PC-9 (cell line): ENCODE measurements around the gene TMEM135. TPM values are rescaled to one million over a fixed set of nuclear protein-coding genes. Genes with fewer than 3 reads are reported as not detected.

Experiments
- BruUV-seq: library from RNA; stranded (reverse); fragments of 400-500 nt; replicated peaks from 2 replicates; lab custom pipeline; 2021; lab: Mats Ljungman, UMichigan
- CTCF ChIA-PET: fragments of 300-600 bp; sonication (Branson Sonifier 250); formaldehyde crosslinking; loops from one replicate; lab custom pipeline; 2022; ENCODE audit warnings: antibody characterized with exemption; lab: Charles Lee
- POLR2A ChIA-PET: fragments of 300-600 bp; sonication (Branson Sonifier 250); formaldehyde crosslinking; loops from one replicate; lab custom pipeline; 2022; ENCODE audit warnings: antibody characterized with exemption; ENCODE audit not compliant: unreplicated experiment; lab: Charles Lee
- DNase-seq, 2 experiments: peaks; one replicate each; pipeline versions ENCODE4 v3.0.0 to v3.0.0-alpha.2; 2015 to 2022; ENCODE audit warnings: mixed read lengths in 1 of 2
- H2AFZ ChIP-seq: fragments of 200-600 bp; sonication (generic); 2 replicates; pipeline ENCODE4 v1.8.1; 2017; ENCODE audit warnings: antibody characterized with exemption
- H3F3A ChIP-seq: fragments of 200-600 bp; sonication (generic); 2 replicates; pipeline ENCODE4 v1.8.1; 2017; ENCODE audit warnings: antibody characterized with exemption, mild to moderate bottlenecking, low read depth; ENCODE audit not compliant: insufficient read depth
- H3K27ac ChIP-seq: fragments of 200-600 bp; sonication (generic); 2 replicates; pipeline ENCODE4 v1.6.1; 2016; ENCODE audit warnings: mixed run types
- H3K27me3 ChIP-seq: fragments of 200-600 bp; sonication (generic); 2 replicates; pipeline ENCODE4 v1.6.1; 2016; ENCODE audit warnings: low read depth, mixed run types; ENCODE audit not compliant: insufficient read depth
- H3K36me3 ChIP-seq: fragments of 200-600 bp; sonication (generic); 2 replicates; pipeline ENCODE4 v1.6.1; 2016; ENCODE audit warnings: low read depth, mixed run types
- H3K4me1 ChIP-seq: fragments of 200-600 bp; sonication (generic); replicated peaks from 2 replicates; pipeline ENCODE4 v1.6.1; 2016; ENCODE audit warnings: mixed run types; ENCODE audit not compliant: insufficient read depth
- H3K4me2 ChIP-seq: fragments of 200-600 bp; sonication (generic); 2 replicates; pipeline ENCODE4 v1.6.1; 2017; ENCODE audit warnings: mixed run types
- H3K4me3 ChIP-seq: fragments of 200-600 bp; sonication (generic); 2 replicates; pipeline ENCODE4 v1.6.1; 2016; ENCODE audit warnings: mixed run types
- H3K79me2 ChIP-seq: fragments of 200-600 bp; sonication (generic); 2 replicates; pipeline ENCODE4 v1.6.1; 2017; ENCODE audit warnings: low read depth, mixed run types
- H3K9me2 ChIP-seq: fragments of 200-600 bp; sonication (generic); 2 replicates; pipeline ENCODE4 v1.8.1; 2017; ENCODE audit warnings: mild to moderate bottlenecking; ENCODE audit not compliant: insufficient read depth
- H3K9me3 ChIP-seq: fragments of 200-600 bp; sonication (generic); 2 replicates; pipeline ENCODE4 v1.8.1; 2016; ENCODE audit warnings: low read depth; ENCODE audit not compliant: insufficient read depth
- H4K20me1 ChIP-seq: fragments of 200-600 bp; sonication (generic); 2 replicates; pipeline ENCODE4 v1.8.1; 2017; ENCODE audit not compliant: insufficient read depth
- EZH2 ChIP-seq: fragments of 200-600 bp; sonication (generic); IDR thresholded peaks from 2 replicates; pipeline ENCODE4 v1.8.0; 2017; ENCODE audit warnings: antibody characterized with exemption, low read depth
- intact Hi-C: fragments of 100-400 bp; cut with micrococcal nuclease; formaldehyde crosslinking; loops from one replicate; pipeline ENCODE4 v1.10.0; 2022; ENCODE audit not compliant: unreplicated experiment
- total RNA-seq: library from RNA; stranded (reverse); gene quantifications from 2 replicates; pipeline ENCODE4 v1.2.3, GENCODE V29; 2021
- TF ChIP-seq, protein P1 (sequence below): fragments of 200-600 bp; sonication (generic); conservative IDR thresholded peaks from 2 replicates; pipeline ENCODE4 v1.6.1; 2017; ENCODE audit warnings: mixed run types, antibody characterized with exemption, mild to moderate bottlenecking, moderate library complexity

TMEM135 gene
- total RNA-seq, 1 experiment from 2014 or later, result 42.0 TPM

DNA sequence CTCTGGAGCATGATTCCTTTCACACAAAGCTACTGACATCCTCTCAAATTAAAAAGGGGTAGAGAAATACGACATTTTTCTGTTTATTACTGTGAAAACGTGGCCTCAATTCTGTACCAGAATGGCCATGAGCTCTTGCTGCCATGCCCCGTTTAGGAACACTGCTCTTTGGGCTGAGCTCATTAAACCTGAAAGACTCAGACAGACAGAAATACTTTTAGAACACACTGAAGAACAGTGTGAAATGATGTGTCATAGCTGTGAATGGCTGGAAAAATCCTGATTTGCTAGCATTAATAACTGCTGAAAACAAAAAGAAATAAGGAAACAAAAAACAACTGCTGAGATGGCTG lies 32.2 kb upstream of the TMEM135 start:
- Histone ChIP-seq H3K79me2 (no peaks in the 10 kb centered on the region), H3K36me3 (no peaks in the 10 kb centered on the region), H3F3A (peaks cover 13% of the 10 kb centered on the region; the same call in 1 of the 2 replicates), H3K9me2 (no peaks in the 10 kb centered on the region), H3K4me2 (peak overlapping the region; percentile 4; the same call in 1 of the 2 replicates), H3K27me3 (no peaks in the 10 kb centered on the region), H3K4me1 (peaks cover 20% of the 10 kb centered on the region), H2AFZ (no peak overlapping the region), H3K4me3 (no peak overlapping the region), H3K27ac (peak overlapping the region; percentile 35), H3K9me3 (no peaks in the 10 kb centered on the region), H4K20me1 (no peaks in the 10 kb centered on the region)
- DNase-seq, result no peak
- CTCF ChIA-PET, result no interaction called here
- intact Hi-C loops, result no loop called here
- POLR2A ChIA-PET, result interaction anchor here (0.6 to 0.7 kb wide), 2 partner anchors 29 to 1687 kb away, joined by 3 to 4 read pairs; no protein-coding TSS in a partner anchor
- TF ChIP-seq, protein P1, sequence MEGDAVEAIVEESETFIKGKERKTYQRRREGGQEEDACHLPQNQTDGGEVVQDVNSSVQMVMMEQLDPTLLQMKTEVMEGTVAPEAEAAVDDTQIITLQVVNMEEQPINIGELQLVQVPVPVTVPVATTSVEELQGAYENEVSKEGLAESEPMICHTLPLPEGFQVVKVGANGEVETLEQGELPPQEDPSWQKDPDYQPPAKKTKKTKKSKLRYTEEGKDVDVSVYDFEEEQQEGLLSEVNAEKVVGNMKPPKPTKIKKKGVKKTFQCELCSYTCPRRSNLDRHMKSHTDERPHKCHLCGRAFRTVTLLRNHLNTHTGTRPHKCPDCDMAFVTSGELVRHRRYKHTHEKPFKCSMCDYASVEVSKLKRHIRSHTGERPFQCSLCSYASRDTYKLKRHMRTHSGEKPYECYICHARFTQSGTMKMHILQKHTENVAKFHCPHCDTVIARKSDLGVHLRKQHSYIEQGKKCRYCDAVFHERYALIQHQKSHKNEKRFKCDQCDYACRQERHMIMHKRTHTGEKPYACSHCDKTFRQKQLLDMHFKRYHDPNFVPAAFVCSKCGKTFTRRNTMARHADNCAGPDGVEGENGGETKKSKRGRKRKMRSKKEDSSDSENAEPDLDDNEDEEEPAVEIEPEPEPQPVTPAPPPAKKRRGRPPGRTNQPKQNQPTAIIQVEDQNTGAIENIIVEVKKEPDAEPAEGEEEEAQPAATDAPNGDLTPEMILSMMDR, result no peak
- TF ChIP-seq EZH2, result no peak
- BruUV-seq, result no TSS peak

DNA sequence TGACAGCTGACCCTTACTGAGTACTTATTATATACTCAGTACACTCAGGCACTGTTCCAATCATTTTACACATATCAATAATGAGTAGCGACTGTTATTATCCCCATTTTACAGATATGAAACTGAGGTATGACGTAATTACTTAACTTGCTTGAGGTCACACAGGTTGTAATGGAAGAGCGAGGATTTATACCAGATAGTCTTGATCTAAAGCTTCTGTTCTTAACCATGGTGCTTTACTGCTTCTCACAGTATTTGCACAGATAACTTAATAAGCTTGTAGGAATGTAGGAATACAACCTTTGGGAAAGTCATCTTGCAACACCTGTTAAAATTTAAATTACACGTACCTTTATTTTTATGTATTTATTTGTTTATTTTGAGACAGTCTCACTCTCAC lies 31.7 kb upstream of the TMEM135 start:
- Histone ChIP-seq H3K79me2 (no peaks in the 10 kb centered on the region), H3K27ac (0 out of 2 replicates have a peak overlapping the region, but pooled peaks have one; percentile 35), H3K4me3 (no peak overlapping the region), H2AFZ (no peak overlapping the region), H3K9me3 (no peaks in the 10 kb centered on the region), H3K9me2 (no peaks in the 10 kb centered on the region), H4K20me1 (no peaks in the 10 kb centered on the region), H3K36me3 (no peaks in the 10 kb centered on the region), H3F3A (peaks cover 12% of the 10 kb centered on the region; the same call in 1 of the 2 replicates), H3K27me3 (no peaks in the 10 kb centered on the region), H3K4me2 (peak overlapping the region; percentile 4; the same call in 1 of the 2 replicates), H3K4me1 (peaks cover 16% of the 10 kb centered on the region)
- no TSS peak for BruUV-seq
- POLR2A ChIA-PET, result interaction anchor here (0.6 kb wide), 1 partner anchor 1688 kb away, joined by 3 read pairs; no protein-coding TSS in a partner anchor
- TF ChIP-seq EZH2, result no peak
- TF ChIP-seq, protein P1, result no peak
- DNase-seq, result peak in 1 of 2 experiments; percentile 89
- CTCF ChIA-PET, result no interaction called here
- intact Hi-C loops, result no loop called here

DNA sequence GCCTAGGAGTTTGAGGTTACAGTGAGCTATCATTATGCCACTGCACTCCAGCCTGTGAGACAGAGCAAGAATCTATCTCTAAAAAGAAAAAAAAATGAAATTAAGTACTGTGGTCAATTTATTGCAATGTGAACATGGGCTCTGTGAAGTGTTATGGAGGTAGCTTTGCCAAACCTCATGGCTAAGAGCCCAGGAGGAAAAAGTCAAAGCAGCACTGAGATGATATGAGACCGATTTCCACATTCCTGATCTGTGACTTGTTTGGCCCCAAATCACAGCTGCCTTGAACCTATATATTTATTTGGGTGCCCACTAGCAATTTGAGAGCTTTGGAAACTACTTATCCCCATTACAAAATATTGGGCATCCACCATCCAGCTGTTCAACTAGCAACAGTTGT lies 29.8 kb upstream of the TMEM135 start:
- peaks cover 12% of the 10 kb centered on the region; the same call in 1 of the 2 replicates for H3F3A ChIP-seq
- TF ChIP-seq EZH2, result no peak
- TF ChIP-seq, protein P1, result no peak
- H3K9me2 ChIP-seq, result no peaks in the 10 kb centered on the region
- no peaks in the 10 kb centered on the region for H3K27me3 ChIP-seq
- ChIA-PET CTCF (no interaction called here), POLR2A (no interaction called here)
- peaks cover 16% of the 10 kb centered on the region for H3K4me1 ChIP-seq
- no peaks in the 10 kb centered on the region for H3K36me3 ChIP-seq
- no peak overlapping the region for H2AFZ ChIP-seq
- H4K20me1 ChIP-seq, result no peaks in the 10 kb centered on the region
- intact Hi-C loops, result no loop called here
- no peak overlapping the region for H3K27ac ChIP-seq
- H3K4me3 ChIP-seq, result no peak overlapping the region
- no peaks in the 10 kb centered on the region for H3K9me3 ChIP-seq
- BruUV-seq, result no TSS peak
- H3K4me2 ChIP-seq, result no peak overlapping the region
- DNase-seq, result no peak
- H3K79me2 ChIP-seq, result no peaks in the 10 kb centered on the region
